ENCODE data around the gene EGFL7. TPM values are rescaled to one million over a fixed set of nuclear protein-coding genes. Genes with fewer than 3 reads are reported as not detected.
"Not testable (repeated sequence)": the region's sequence is repeated elsewhere in the genome, so short reads cannot be mapped to it uniquely, and the experiment has no call there.

The EGFL7 gene
- total RNA-seq, 2 experiments from 2014 or later = 0.22 to 0.31 TPM

- Mint-ChIP-seq H3K27ac (no peak overlapping the region), H3K4me3 (no peak overlapping the region), H3K36me3 (ENCODE audit: low read depth) (no peaks in the 10 kb centered on the region), H3K9me3 (no peaks in the 10 kb centered on the region), H3K4me1 (peaks cover 7% of the 10 kb centered on the region), H3K27me3 (peaks cover 10% of the 10 kb centered on the region)
- CTCF ChIA-PET = interaction anchor here (1.4 kb wide), 1 partner anchor 13 kb away, joined by 3 read pairs; no protein-coding TSS in a partner anchor
- DNase-seq = no peak
- POLR2A ChIA-PET = no interaction called here
Measured at GRCh38 chr9:136695435-136695895, 32.7 kb downstream of the EGFL7 start.

GRCh38 chr9:136695955-136696354, 33.2 kb downstream of the EGFL7 start:
- no peak overlapping the region for H3K27ac Mint-ChIP-seq
- POLR2A ChIA-PET = no interaction called here

DNA sequence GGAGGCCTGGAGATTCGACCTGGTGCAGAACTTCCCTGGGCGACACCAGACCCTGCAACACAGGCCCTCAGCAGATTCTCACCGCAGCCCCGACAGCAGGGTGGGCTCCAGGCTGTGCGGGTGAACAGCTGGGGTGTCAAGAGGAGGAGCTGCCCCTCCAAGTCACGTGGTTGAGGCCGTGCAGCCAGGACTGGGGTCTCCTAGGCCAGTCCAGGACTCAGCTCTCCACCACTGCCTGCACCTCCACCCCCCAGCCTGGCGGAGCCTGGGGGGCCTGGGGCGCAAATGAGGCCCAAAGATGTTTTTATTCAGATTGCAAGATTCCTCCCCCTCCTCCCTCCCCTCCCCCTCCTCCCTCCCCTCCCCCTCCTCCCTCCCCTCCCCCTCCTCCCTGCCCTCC, 33.8 kb downstream of the EGFL7 start:
- Mint-ChIP-seq H3K36me3 (ENCODE audit: low read depth) (no peaks in the 10 kb centered on the region), H3K27ac (no peak overlapping the region), H3K9me3 (no peaks in the 10 kb centered on the region), H3K4me3 (no peak overlapping the region), H3K27me3 (peaks cover 12% of the 10 kb centered on the region), H3K4me1 (peaks cover 17% of the 10 kb centered on the region)
- ChIA-PET POLR2A (no interaction called here), CTCF (interaction anchor here (0.7 kb wide), 1 partner anchor 33 kb away, joined by 3 read pairs; no protein-coding TSS in a partner anchor)
- DNase-seq = no peak

More at GRCh38 chr9:136695955-136696354, 33.2 kb downstream of the EGFL7 start:
- Mint-ChIP-seq H3K9me3 (no peaks in the 10 kb centered on the region), H3K4me3 (no peak overlapping the region), H3K36me3 (ENCODE audit: low read depth) (no peaks in the 10 kb centered on the region), H3K27me3 (peaks cover 10% of the 10 kb centered on the region), H3K4me1 (peaks cover 12% of the 10 kb centered on the region)
- no peak for DNase-seq
- CTCF ChIA-PET = interaction anchor here (0.7 to 1.4 kb wide), 2 partner anchors 12 to 33 kb away, joined by 3 read pairs; no protein-coding TSS in a partner anchor

DNA sequence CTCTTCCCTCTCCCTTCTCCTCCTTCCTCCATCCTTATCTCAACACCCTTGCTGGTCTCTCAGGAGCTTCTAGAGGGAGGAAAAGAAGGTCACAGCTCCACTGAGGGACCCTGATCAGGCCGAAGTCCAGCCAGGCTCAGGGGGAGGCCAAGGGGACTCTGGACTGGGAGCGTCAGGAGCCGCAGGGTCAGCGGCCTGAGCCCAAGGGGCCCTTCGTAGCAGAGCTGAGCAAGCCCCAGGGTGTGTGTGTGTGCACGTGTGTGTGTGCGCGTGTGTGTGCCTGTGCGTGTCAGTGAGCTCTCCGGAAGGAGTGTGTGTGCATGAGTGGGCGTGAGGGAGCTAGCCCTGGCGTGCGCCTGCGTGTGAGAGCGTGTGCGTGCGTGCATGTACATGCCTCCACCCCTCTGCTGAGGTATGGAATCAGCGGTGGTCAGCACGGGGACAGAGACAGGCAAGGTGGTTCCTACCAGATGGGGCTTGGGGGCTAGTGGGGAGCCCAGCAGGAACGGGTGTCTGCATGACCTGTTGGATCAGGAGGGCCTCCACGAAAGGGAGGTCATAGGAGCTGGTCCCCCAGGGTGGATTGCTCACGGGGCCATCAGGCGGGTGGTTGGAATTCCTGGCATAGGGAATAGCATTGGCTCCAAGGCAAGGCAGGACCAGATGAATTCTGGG, 34.6 kb downstream of the EGFL7 start:
- Mint-ChIP-seq H3K27ac (no peak overlapping the region), H3K27me3 (peaks cover 15% of the 10 kb centered on the region), H3K9me3 (no peaks in the 10 kb centered on the region), H3K4me3 (no peak overlapping the region), H3K4me1 (peaks cover 20% of the 10 kb centered on the region), H3K36me3 (ENCODE audit: low read depth) (no peaks in the 10 kb centered on the region)
- POLR2A ChIA-PET = no interaction called here
- CTCF ChIA-PET = interaction anchor here (0.6 kb wide), 1 partner anchor 16 kb away, joined by 3 read pairs; no protein-coding TSS in a partner anchor
- DNase-seq = no peak

GRCh38 chr9:136697821-136698526, 35.3 kb downstream of the EGFL7 start:
- no peak overlapping the region for H3K27ac Mint-ChIP-seq
- H3K4me1 Mint-ChIP-seq = peaks cover 20% of the 10 kb centered on the region
- no peak for DNase-seq
- ChIA-PET POLR2A (no interaction called here), CTCF (interaction anchor here (1.2 to 1.3 kb wide), 2 partner anchors 24 to 31 kb away, joined by 3 read pairs; no protein-coding TSS in a partner anchor)
- H3K4me3 Mint-ChIP-seq = no peak overlapping the region
- H3K27me3 Mint-ChIP-seq = peaks cover 15% of the 10 kb centered on the region
- H3K36me3 Mint-ChIP-seq (ENCODE audit: low read depth) = no peaks in the 10 kb centered on the region
- H3K9me3 Mint-ChIP-seq = no peaks in the 10 kb centered on the region

- Mint-ChIP-seq H3K4me1 (peaks cover 20% of the 10 kb centered on the region), H3K36me3 (ENCODE audit: low read depth) (no peaks in the 10 kb centered on the region), H3K27ac (no peak overlapping the region), H3K4me3 (no peak overlapping the region), H3K27me3 (peaks cover 17% of the 10 kb centered on the region), H3K9me3 (no peaks in the 10 kb centered on the region)
- POLR2A ChIA-PET = no interaction called here
- DNase-seq = no peak
- CTCF ChIA-PET = interaction anchor here (0.6 to 1.3 kb wide), 5 partner anchors 13 to 619 kb away, joined by 3 to 4 read pairs (median 3); no protein-coding TSS in a partner anchor
Measured at GRCh38 chr9:136698635-136699246, 36.0 kb downstream of the EGFL7 start.

DNA sequence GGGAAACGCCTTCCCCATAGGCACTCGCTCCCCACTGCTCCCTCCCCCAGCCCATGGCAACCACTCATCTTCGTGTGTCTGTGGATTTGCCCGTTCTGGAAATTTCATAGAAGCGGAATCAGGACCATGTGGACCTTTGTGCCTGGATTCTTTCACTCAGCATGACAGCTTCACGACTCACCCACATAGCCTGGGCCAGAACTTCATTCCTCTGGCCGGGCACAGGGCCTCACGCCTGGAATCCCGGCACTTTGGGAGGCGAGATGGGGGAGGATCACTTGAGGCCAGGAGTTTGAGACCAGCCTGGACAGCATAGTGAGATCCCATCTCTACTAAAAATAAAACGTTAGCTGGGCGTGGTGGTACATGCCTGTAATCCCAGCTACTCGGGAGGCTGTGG, 37.6 kb downstream of the EGFL7 start:
- Mint-ChIP-seq H3K27me3 (peaks cover 19% of the 10 kb centered on the region), H3K4me1 (peaks cover 20% of the 10 kb centered on the region), H3K4me3 (no peak overlapping the region), H3K36me3 (ENCODE audit: low read depth) (no peaks in the 10 kb centered on the region), H3K27ac (no peak overlapping the region), H3K9me3 (no peaks in the 10 kb centered on the region)
- CTCF ChIA-PET = interaction anchor here (0.7 to 1.3 kb wide), 5 partner anchors 14 to 121 kb away, joined by 3 to 4 read pairs (median 4); no protein-coding TSS in a partner anchor
- DNase-seq = no peak
- POLR2A ChIA-PET = interaction anchor here (1.3 kb wide), 1 partner anchor 28 kb away, joined by 3 read pairs; no protein-coding TSS in a partner anchor

- H3K36me3 Mint-ChIP-seq (ENCODE audit: low read depth) = no peaks in the 10 kb centered on the region
- CTCF ChIA-PET = interaction anchor here (0.6 to 1.3 kb wide), 8 partner anchors 12 to 256 kb away, joined by 3 to 4 read pairs (median 4); no protein-coding TSS in a partner anchor
- peak overlapping the region; percentile 77 for H3K27ac Mint-ChIP-seq
- peaks cover 23% of the 10 kb centered on the region for H3K27me3 Mint-ChIP-seq
- peak overlapping the region; percentile 49 for H3K4me3 Mint-ChIP-seq
- H3K9me3 Mint-ChIP-seq = no peaks in the 10 kb centered on the region
- POLR2A ChIA-PET = interaction anchor here (0.5 to 1.3 kb wide), 4 partner anchors 27 to 586 kb away, joined by 3 to 5 read pairs (median 3); no protein-coding TSS in a partner anchor
- DNase-seq = peak; percentile 63
- peaks cover 20% of the 10 kb centered on the region for H3K4me1 Mint-ChIP-seq
Measured at GRCh38 chr9:136700959-136701667, 38.4 kb downstream of the EGFL7 start.

DNA sequence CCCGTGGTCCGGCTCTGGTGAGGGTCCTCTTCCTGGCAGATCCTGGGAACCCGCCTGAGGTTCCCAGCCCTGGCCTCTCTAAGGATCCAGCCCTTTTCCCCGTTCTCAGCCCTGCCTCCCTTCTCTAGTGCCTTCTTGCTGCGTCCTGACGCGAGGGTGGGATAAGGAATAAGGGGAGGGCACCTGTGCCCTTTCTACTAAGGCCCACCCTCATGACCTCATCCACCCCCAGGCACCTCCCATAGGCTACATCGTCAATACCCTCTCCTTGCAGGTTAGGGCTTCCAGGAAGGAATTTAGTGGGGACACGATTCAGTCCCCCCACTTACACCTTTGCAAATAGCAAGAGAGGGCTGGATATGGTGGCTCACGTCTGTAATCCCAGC, 38.9 kb downstream of the EGFL7 start:
- H3K9me3 Mint-ChIP-seq = no peaks in the 10 kb centered on the region
- H3K27ac Mint-ChIP-seq = peak overlapping the region; percentile 77
- H3K27me3 Mint-ChIP-seq = peaks cover 23% of the 10 kb centered on the region
- POLR2A ChIA-PET = interaction anchor here (0.5 to 0.6 kb wide), 2 partner anchors 222 to 585 kb away, joined by 3 read pairs; no protein-coding TSS in a partner anchor
- H3K4me1 Mint-ChIP-seq = peaks cover 20% of the 10 kb centered on the region
- H3K36me3 Mint-ChIP-seq (ENCODE audit: low read depth) = no peaks in the 10 kb centered on the region
- CTCF ChIA-PET = interaction anchor here (0.9 kb wide), 1 partner anchor 19 kb away, joined by 3 read pairs; no protein-coding TSS in a partner anchor
- H3K4me3 Mint-ChIP-seq = peak overlapping the region; percentile 49
- no peak for DNase-seq

- peaks cover 17% of the 10 kb centered on the region for H3K4me1 Mint-ChIP-seq
- ChIA-PET POLR2A (no interaction called here), CTCF (interaction anchor here (0.9 kb wide), 1 partner anchor 29 kb away, joined by 3 read pairs; no protein-coding TSS in a partner anchor)
- H3K27me3 Mint-ChIP-seq = peaks cover 19% of the 10 kb centered on the region
- H3K36me3 Mint-ChIP-seq (ENCODE audit: low read depth) = no peaks in the 10 kb centered on the region
- DNase-seq = no peak
- H3K27ac Mint-ChIP-seq = no peak overlapping the region
- no peaks in the 10 kb centered on the region for H3K9me3 Mint-ChIP-seq
- H3K4me3 Mint-ChIP-seq = no peak overlapping the region
Measured at GRCh38 chr9:136703276-136703860, 40.7 kb downstream of the EGFL7 start.

- CTCF ChIA-PET; POLR2A ChIA-PET; H3K9me3 Mint-ChIP-seq; H3K4me3 Mint-ChIP-seq; H3K27ac Mint-ChIP-seq; DNase-seq; H3K36me3 Mint-ChIP-seq (ENCODE audit: low read depth): not testable (repeated sequence)
- Mint-ChIP-seq H3K27me3 (peaks cover 13% of the 10 kb centered on the region), H3K4me1 (peaks cover 17% of the 10 kb centered on the region)
Measured at GRCh38 chr9:136704741-136705140, 42.0 kb downstream of the EGFL7 start.

DNA sequence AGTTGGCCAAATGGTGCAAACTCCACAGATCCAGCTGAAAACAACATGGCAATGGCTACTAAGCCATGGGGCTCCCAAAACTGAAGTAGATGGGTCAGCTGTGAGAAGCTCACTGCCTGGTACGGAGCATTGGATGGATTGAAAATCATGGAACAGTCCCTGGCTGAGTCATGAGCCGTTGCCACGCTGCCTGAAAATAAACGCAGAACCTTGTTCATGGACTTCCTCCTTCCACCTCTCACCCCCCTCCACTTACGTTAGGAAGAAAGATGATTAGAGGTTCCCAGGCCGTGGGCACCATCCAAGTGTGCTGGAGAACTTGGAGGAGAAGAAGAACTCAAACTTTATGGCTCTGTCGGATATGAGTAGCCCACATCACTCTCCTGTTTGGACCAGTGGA, 42.8 kb downstream of the EGFL7 start:
- Mint-ChIP-seq H3K4me1 (peaks cover 12% of the 10 kb centered on the region), H3K4me3 (no peak overlapping the region), H3K27ac (no peak overlapping the region), H3K27me3 (peaks cover 17% of the 10 kb centered on the region), H3K36me3 (ENCODE audit: low read depth) (no peaks in the 10 kb centered on the region), H3K9me3 (no peaks in the 10 kb centered on the region)
- CTCF ChIA-PET = no interaction called here
- POLR2A ChIA-PET = no interaction called here
- DNase-seq = no peak
